GM13976 (cell line): Measurements from ENCODE around the gene HTR3B.
A peak's percentile ranks its signal among the peaks of the same experiment; 100 is the strongest.

Experiments used
- DNase-seq: peaks from one replicate; pipeline ENCODE4 v3.0.0; 2012; ENCODE audit warnings: low spot score
- in situ Hi-C: fragments of 300-500 bp; cut with MboI; formaldehyde crosslinking; loops from one replicate; pipeline ENCODE4 v1.12.0; 2022; ENCODE audit warnings: low sequenced_read_pairs, mixed read lengths, inconsistent platforms; ENCODE audit not compliant: unreplicated experiment
- TF ChIP-seq, protein P1 (sequence below): IDR thresholded peaks from 2 replicates; pipeline ENCODE4 v1.5.1; 2012; ENCODE audit warnings: borderline replicate concordance, mild to moderate bottlenecking; ENCODE audit not compliant: insufficient read depth; ENCODE audit errors: extremely low read depth, missing control alignments, control extremely low read depth

The HTR3B gene

DNA sequence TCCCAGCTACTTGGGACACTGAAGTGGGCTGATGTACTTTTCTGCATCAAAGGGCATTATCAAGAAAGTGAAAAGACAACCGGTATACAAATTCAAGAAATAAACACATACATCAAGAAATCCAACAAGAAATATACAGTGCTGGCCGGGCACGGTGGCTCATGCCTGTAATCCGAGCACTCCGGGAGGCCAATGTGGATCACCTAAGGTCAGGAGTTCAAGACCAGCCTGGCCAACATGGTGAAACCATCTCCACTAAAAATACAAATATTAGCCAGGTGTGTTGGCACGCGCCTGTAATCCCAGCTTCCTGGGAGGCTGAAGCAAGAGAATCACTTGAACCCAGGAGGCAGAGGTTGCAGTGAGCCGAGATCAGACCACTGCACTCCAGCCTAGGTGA lies 38.7 kb upstream of the HTR3B start:
- TF ChIP-seq, protein P1, sequence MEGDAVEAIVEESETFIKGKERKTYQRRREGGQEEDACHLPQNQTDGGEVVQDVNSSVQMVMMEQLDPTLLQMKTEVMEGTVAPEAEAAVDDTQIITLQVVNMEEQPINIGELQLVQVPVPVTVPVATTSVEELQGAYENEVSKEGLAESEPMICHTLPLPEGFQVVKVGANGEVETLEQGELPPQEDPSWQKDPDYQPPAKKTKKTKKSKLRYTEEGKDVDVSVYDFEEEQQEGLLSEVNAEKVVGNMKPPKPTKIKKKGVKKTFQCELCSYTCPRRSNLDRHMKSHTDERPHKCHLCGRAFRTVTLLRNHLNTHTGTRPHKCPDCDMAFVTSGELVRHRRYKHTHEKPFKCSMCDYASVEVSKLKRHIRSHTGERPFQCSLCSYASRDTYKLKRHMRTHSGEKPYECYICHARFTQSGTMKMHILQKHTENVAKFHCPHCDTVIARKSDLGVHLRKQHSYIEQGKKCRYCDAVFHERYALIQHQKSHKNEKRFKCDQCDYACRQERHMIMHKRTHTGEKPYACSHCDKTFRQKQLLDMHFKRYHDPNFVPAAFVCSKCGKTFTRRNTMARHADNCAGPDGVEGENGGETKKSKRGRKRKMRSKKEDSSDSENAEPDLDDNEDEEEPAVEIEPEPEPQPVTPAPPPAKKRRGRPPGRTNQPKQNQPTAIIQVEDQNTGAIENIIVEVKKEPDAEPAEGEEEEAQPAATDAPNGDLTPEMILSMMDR = no peak

DNA sequence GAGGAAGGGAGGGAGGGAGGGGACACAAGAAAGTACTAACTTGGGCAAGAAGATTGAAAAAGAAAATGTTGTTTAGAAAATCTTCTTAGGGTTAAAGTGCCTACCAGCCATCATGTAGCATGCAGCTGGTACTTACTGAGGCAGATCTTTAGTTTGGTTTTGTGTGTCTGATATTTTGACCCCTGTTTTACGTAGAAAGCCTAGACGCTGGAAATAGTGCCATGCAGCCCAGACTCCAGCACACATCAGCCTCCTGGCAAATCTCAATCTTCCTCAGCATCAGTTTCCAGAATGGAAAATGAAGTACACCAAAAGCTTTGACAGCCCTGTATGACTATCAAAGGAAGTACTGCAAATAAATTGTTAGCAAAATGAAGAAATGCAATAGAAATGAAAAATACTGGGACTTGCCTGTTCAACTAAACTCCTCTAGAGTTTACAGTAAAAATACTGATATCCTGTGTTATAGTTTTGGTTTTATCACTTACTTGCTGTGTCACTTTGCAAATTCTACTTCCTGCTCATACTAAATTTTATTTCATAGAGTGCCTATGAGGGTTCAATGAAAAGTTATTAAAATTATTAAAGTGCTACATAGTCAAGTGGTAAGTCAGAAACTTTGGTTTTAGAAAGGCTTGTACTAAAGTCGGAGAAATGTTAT lies 36.6 kb upstream of the HTR3B start:
- in situ Hi-C loops = no loop called here

More for the DNA sequence above, 38.7 kb upstream of the HTR3B start:
- DNase-seq = no peak
- in situ Hi-C loops = no loop called here

DNA sequence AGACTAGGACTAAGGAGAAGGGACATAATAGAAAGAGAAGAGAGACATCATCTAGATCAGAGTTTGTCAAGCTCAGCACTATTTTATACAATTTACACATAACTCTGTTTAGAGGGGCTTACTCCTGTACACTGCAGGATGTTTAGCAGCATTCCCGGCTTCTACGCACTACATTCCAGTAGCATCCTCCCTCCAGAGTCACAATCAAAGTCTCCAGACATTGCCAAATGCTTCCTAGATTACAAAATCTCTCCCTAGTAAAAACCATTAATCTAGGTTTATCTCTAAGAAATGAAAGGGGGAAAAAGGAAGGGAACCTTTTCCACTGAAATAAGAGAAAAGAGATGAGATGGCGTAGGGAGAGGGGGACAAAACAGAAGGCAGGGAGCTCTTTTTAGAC lies 33.3 kb upstream of the HTR3B start:
- DNase-seq = no peak
- in situ Hi-C loops = no loop called here
- TF ChIP-seq, protein P1 = no peak

More for the DNA sequence above, 36.6 kb upstream of the HTR3B start:
- TF ChIP-seq, protein P1 = no peak
- DNase-seq = no peak

DNA sequence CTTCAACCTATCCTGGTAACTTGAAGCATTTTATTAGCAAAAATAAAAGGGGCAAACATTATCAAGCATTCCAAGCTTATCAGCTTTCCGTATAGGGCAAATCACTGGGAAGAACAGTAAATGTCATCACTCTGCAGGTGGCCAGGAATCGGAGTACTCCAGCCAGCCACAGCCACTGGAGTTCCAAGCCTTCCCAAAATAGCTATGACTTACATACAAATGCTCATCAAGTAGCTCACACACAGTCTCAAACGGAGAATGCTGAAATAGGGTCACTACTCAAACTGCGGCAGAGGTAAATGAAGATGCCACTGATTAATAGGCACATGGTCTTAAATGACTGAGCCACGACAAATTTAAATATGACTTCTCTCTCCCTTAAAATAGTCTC lies 31.4 kb upstream of the HTR3B start:
- in situ Hi-C loops = no loop called here
- no peak for DNase-seq
- TF ChIP-seq, protein P1 = no peak

DNA sequence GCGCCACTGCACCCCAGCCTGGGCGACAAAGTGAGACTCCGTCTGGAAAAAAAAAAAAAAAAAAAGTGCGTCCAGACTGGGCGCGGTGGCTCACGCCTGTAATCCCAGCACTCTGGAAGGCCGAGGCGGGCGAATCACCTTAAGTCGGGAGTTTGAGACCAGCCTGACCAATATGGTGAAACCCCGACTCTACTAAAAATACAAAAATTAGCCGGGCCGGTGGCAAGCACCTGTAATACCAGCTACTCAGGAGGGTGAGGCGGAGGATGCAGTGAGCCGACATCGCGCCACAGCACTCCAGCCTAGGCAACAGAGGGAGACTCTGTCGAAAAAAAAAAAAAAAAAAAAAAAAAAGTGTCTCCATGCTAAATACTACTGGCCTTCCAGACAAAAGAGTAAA lies 30.5 kb upstream of the HTR3B start:
- no peak for DNase-seq
- TF ChIP-seq, protein P1 = no peak
- in situ Hi-C loops = no loop called here

DNA sequence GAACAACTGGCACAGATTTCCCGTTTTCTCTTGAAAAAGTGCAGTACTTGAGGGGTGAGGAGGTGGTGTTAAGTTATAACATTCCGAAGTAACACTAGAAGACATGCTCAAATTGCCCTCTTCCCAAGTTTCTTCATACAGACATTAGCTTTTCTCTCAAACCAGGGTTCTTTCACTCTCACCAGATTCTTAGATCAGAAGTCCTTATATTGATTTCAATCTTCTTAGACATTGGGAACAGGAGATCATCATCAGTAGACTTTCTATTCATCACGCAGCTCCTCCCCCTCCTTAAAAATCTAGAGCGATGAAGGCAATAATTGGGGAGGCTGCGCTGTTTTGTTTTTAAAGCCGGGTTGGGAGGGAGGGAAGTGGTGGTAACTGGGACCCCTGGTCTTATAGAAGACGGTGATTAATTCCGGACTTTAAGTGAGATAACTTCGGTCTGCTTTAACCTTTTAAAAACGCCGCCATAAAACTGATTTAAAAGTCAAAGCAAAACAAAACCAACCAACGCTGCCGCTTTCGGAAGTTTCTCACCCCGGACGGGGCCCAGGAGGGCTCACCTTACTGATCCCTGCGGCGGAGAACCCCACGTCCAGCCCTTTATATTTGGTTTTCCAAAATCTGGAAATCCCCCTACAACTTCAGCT lies 29.9 kb upstream of the HTR3B start:
- TF ChIP-seq, protein P1 = no peak
- DNase-seq = peak; percentile 67
- in situ Hi-C loops = no loop called here
